Bronchial epithelial cell (primary cell): ENCODE data around the gene ATP1B1. TPM values are rescaled to one million over a fixed set of nuclear protein-coding genes. Genes with fewer than 3 reads are reported as not detected.

Experiments used
- DNase-seq: peaks from one replicate; pipeline ENCODE4 v3.0.0-alpha.2; 2010; ENCODE audit warnings: low read depth
- FAIRE-seq: peaks from 2 replicates; lab custom pipeline; 2011; peaks lifted over from hg19 to GRCh38; lab: Jason Lieb, UNC
- H3K27me3 ChIP-seq: 2 replicates; pipeline ENCODE4 v1.5.1; 2011; ENCODE audit warnings: low read length; ENCODE audit not compliant: control insufficient read depth, insufficient read depth
- H3K36me3 ChIP-seq: 2 replicates; pipeline ENCODE4 v1.5.1; 2011; ENCODE audit warnings: low read length; ENCODE audit not compliant: control insufficient read depth, insufficient read depth
- H3K4me3 ChIP-seq: 2 replicates; pipeline ENCODE4 v1.5.1; 2011; ENCODE audit warnings: mild to moderate bottlenecking, low read depth, low read length, control low read depth
- total RNA-seq: library from RNA; depleted of rRNA; stranded (reverse); fragments of >200 nt; gene quantifications from 2 replicates; pipeline ENCODE4 v1.2.1, GENCODE V29; 2014
- TF ChIP-seq, protein P1 (sequence below): IDR thresholded peaks from 2 replicates; pipeline ENCODE4 v1.5.1; 2011; ENCODE audit warnings: mild to moderate bottlenecking, moderate library complexity, low read length, control low read depth, inconsistent platforms; ENCODE audit not compliant: insufficient read depth, severe bottlenecking

The ATP1B1 gene
- total RNA-seq, 1 donor from 2014 or later: 49.0 TPM

DNA sequence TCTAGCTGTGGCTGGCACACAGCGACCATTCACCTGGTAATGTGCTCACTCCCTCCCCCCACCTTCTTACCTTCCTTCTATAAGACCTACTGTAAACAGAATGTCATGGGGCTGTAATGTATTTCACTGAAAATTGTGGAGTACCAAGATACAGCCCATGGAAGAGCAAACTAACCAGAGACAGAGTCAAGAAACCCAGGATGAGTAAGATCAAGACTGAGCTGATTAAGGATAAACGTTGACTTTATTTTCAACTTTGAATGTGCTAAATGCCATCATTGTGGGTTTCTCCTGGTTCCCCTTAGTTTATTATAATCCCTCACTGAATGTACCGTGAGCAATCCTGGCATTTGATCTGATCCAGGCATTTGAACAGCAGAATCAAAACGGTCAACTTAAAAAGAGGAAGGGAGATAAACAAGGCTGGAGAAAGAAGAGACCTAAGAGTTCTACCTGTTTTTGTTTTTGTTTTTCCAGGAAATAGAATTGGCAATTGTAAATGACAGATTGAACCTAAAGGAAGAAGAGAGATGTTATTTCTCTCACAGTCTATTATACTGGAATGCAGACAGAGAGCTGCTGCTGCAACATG lies 16.1 kb upstream of the ATP1B1 start:
- FAIRE-seq: no peak
- DNase-seq: no peak
- no peaks in the 10 kb centered on the region for H3K27me3 ChIP-seq
- no peaks in the 10 kb centered on the region for H3K36me3 ChIP-seq
- no peak overlapping the region for H3K4me3 ChIP-seq
- TF ChIP-seq, protein P1, sequence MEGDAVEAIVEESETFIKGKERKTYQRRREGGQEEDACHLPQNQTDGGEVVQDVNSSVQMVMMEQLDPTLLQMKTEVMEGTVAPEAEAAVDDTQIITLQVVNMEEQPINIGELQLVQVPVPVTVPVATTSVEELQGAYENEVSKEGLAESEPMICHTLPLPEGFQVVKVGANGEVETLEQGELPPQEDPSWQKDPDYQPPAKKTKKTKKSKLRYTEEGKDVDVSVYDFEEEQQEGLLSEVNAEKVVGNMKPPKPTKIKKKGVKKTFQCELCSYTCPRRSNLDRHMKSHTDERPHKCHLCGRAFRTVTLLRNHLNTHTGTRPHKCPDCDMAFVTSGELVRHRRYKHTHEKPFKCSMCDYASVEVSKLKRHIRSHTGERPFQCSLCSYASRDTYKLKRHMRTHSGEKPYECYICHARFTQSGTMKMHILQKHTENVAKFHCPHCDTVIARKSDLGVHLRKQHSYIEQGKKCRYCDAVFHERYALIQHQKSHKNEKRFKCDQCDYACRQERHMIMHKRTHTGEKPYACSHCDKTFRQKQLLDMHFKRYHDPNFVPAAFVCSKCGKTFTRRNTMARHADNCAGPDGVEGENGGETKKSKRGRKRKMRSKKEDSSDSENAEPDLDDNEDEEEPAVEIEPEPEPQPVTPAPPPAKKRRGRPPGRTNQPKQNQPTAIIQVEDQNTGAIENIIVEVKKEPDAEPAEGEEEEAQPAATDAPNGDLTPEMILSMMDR: no peak

DNA sequence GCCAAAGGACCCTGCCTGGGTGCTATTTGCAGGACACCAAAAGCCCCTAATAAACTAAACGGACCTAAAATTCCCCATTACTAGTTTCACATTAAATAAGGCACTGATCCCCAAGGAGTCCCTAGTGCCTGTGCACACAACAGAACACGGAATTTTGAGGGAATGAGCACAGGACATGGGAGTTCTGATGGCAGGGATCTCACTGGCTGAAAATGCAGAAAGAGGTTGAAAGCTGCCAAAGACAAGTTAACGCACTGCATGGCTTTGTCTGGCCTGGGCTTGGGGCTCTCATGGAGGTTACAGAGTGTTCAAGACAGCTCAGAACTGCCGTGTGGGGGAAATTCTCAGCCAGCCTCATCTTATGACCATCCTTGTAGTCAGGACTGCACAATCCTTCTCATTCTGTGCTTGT lies 15.6 kb upstream of the ATP1B1 start:
- H3K36me3 ChIP-seq: no peaks in the 10 kb centered on the region
- no peak for FAIRE-seq
- TF ChIP-seq, protein P1: no peak

DNA sequence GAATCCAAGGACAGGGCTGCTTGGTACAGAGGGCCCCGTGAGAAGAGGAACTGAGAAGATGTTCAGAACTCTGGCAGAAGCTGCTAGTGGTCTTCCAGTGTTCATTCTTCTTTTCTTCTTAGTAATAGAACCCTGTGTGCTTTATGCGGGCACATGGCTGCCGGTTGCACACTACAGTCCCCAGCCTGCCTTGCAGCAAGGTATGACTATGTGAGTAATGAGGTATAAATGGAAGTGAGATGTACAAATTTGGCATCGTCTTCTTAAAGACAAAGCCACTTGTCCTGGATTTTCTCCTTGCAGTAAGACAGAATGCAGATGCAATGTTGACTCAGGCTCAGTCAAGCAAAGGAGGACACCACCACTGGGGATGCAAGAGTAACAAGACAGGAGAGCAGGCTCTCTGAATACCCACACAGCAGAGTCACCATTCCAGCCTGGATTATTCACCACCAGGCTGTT lies 15.0 kb upstream of the ATP1B1 start:
- FAIRE-seq: no peak
- TF ChIP-seq, protein P1: no peak
- H3K27me3 ChIP-seq: no peaks in the 10 kb centered on the region
- H3K4me3 ChIP-seq: no peak overlapping the region
- DNase-seq: no peak
- no peaks in the 10 kb centered on the region for H3K36me3 ChIP-seq

More for the DNA sequence above, 15.6 kb upstream of the ATP1B1 start:
- H3K27me3 ChIP-seq: no peaks in the 10 kb centered on the region
- no peak overlapping the region for H3K4me3 ChIP-seq
- DNase-seq: no peak

DNA sequence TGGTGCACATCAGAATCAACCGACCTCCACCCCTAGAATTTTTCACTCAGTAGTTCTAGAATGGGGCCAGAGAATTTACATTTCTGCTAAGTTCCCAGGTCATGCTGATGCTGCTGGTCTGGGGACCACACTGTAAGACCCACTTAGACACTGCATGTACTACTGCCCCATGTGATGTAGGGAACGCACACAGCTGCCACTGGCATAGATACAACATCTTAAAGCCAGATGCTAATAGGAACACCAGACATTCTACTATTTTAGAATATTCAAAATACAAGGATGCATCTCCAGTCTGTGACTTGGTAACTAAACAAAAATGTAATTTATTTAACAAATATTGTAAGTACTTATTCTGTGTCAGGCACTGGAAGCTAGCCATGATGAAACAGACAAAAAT lies 14.1 kb upstream of the ATP1B1 start:
- Histone ChIP-seq H3K36me3 (no peaks in the 10 kb centered on the region), H3K4me3 (no peak overlapping the region), H3K27me3 (no peaks in the 10 kb centered on the region)
- DNase-seq: no peak
- TF ChIP-seq, protein P1: no peak
- no peak for FAIRE-seq

DNA sequence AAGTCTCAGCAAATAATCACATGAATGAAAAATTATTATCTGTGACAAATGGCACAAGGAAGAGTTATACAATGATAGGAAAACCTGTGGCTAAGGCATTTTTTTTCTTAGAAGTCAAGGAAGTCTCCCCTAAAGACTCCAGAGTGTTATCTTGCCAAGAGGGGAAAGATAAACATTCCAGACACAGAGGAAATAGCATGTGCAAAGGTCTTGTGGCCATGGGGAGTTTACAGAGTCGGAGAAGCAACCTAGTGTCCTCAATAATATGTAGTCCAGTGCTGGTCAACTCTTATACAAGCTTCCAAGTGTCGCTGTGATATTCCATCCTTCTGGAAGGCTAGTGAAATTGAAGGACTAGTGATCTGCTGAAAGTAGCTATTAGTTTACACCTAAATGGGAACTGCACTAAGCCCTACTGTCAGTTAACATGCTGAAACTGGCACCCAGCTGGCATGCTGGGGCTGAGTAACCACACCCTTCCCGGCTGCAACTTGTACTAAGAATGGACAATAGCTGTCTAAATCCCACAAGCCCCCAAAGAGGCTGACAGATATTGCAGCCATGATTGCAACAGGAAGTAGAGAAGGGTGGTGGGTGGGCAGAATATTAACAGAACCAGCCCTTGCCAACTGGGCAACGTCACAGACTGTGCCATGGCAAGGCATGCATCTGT lies 11.5 kb upstream of the ATP1B1 start:
- DNase-seq (peak; percentile 46), FAIRE-seq (no peak)
- H3K36me3 ChIP-seq: no peaks in the 10 kb centered on the region
- H3K27me3 ChIP-seq: no peaks in the 10 kb centered on the region
- TF ChIP-seq, protein P1: no peak
- H3K4me3 ChIP-seq: no peak overlapping the region
